HepG2 (cell line): ENCODE results near the gene GAS5. TPM values are rescaled to one million over a fixed set of nuclear protein-coding genes. Genes with fewer than 3 reads are reported as not detected.

Experiments
- ARHGAP35 ChIP-seq: sonication (generic); formaldehyde crosslinking; IDR thresholded peaks from 2 replicates; pipeline ENCODE4 v1.9.0; 2022; ENCODE audit warnings: mild to moderate bottlenecking, inconsistent platforms, moderate library complexity, missing genetic modification reagents, borderline replicate concordance
- CBX1 ChIP-seq: IDR thresholded peaks from one replicate; pipeline ENCODE4 v1.6.1; 2016; ENCODE audit warnings: antibody characterized with exemption, low read depth
- DMAP1 ChIP-seq: IDR thresholded peaks from 2 replicates; pipeline ENCODE4 v1.6.1; 2016
- DPF2 ChIP-seq: sonication (generic); formaldehyde crosslinking; IDR thresholded peaks from 2 replicates; pipeline ENCODE4 v1.4.0; 2020; ENCODE audit warnings: mild to moderate bottlenecking, low read depth, missing genetic modification reagents, borderline replicate concordance
- GATA4 ChIP-seq: sonication (generic); IDR thresholded peaks from 2 replicates; pipeline ENCODE4 v1.6.1; 2016; ENCODE audit warnings: antibody characterized with exemption, low read depth, borderline replicate concordance
- IRF2 ChIP-seq: IDR thresholded peaks from 2 replicates; pipeline ENCODE4 v1.6.1; 2018; ENCODE audit warnings: missing genetic modification reagents, missing compliant biosample characterization
- ISL2 ChIP-seq: sonication (generic); formaldehyde crosslinking; IDR thresholded peaks from 2 replicates; pipeline ENCODE4 v1.5.0; 2020; ENCODE audit warnings: missing genetic modification reagents
- MIER2 ChIP-seq: IDR thresholded peaks from 2 replicates; pipeline ENCODE4 v1.6.1; 2016; ENCODE audit warnings: missing biosample characterization, missing genetic modification reagents
- NFE2L2 ChIP-seq: fragments of 150-350 bp; IDR thresholded peaks from 2 replicates; pipeline ENCODE4 v1.6.1; 2014; ENCODE audit warnings: low read length
- ONECUT2 ChIP-seq: sonication (generic); formaldehyde crosslinking; IDR thresholded peaks from 2 replicates; pipeline ENCODE4 v1.4.0; 2020; ENCODE audit warnings: missing genetic modification reagents
- POLR2AphosphoS5 ChIP-seq: IDR thresholded peaks from 2 replicates; pipeline ENCODE4 v1.6.1; 2012; ENCODE audit warnings: low read depth, low read length
- RFX1 ChIP-seq: fragments of 450-650 bp; IDR thresholded peaks from 2 replicates; pipeline ENCODE4 v1.6.1; 2017
- TRIM24 ChIP-seq: sonication (generic); formaldehyde crosslinking; IDR thresholded peaks from 2 replicates; pipeline ENCODE4 v1.8.0; 2022; ENCODE audit warnings: mild to moderate bottlenecking, missing genetic modification reagents
- ZNF251 ChIP-seq: sonication (generic); formaldehyde crosslinking; IDR thresholded peaks from 2 replicates; pipeline ENCODE4 v1.9.0; 2021; ENCODE audit warnings: mild to moderate bottlenecking, missing genetic modification reagents
- ZNF674 ChIP-seq: sonication (generic); formaldehyde crosslinking; IDR thresholded peaks from 2 replicates; pipeline ENCODE4 v1.5.0; 2020; ENCODE audit warnings: low read depth, mild to moderate bottlenecking, missing genetic modification reagents
- polyA plus RNA-seq, 8 experiments: library from polyadenylated mRNA; depleted of rRNA in 3 of 8; stranded (reverse) in 7 of 8; unstranded in 1 of 8; fragments of >200 nt; fragmentation: Illumina TruSeq in 4 of 8; extraction: Trizol in 4 of 8; gene quantifications; 2 replicates each; pipeline versions ENCODE4 v1.2.1 to v1.2.3, GENCODE V29; 2011 to 2016; ENCODE audit warnings: low read depth in 4 of 8, missing spikeins in 1 of 8, mixed read lengths in 1 of 8; ENCODE audit not compliant: insufficient read depth in 1 of 8
- total RNA-seq, 5 experiments: library from RNA; depleted of rRNA; stranded (reverse); fragments of >200 nt; fragmentation: Illumina TruSeq; extraction: Trizol; gene quantifications; 2 replicates each; pipeline ENCODE4 v1.2.3, GENCODE V29; 2016; ENCODE audit warnings: low read depth in 1 of 5
- TF ChIP-seq, protein P1 (sequence below): sonication (generic); formaldehyde crosslinking; IDR thresholded peaks from 2 replicates; pipeline ENCODE4 v1.4.0; 2020; ENCODE audit warnings: mild to moderate bottlenecking, missing genetic modification reagents
- TF ChIP-seq, protein P2 (sequence below): IDR thresholded peaks from 2 replicates; pipeline ENCODE4 v1.6.1; 2016; ENCODE audit warnings: mild to moderate bottlenecking
- TF ChIP-seq, protein P3 (sequence below): IDR thresholded peaks from 2 replicates; pipeline ENCODE4 v1.6.1; 2018; ENCODE audit warnings: missing genetic modification reagents
- TF ChIP-seq, protein P4 (sequence below): sonication (generic); formaldehyde crosslinking; conservative IDR thresholded peaks from 2 replicates; pipeline ENCODE4 v1.8.0; 2022; ENCODE audit warnings: low read depth, missing genetic modification reagents
- TF ChIP-seq, protein P5 (sequence below), 2 experiments: sonication (generic) in 1 of 2; formaldehyde crosslinking in 1 of 2; IDR thresholded peaks; 2 replicates each; pipeline versions ENCODE4 v1.4.0 to v1.6.1; 2018 to 2020; ENCODE audit warnings: missing genetic modification reagents in 2 of 2, borderline replicate concordance in 1 of 2, low read depth in 1 of 2, mild to moderate bottlenecking in 1 of 2, missing biosample characterization in 1 of 2

The GAS5 gene
- total and polyA plus RNA-seq, 2 of the 13 experiments (the other 11 are each of a cell fraction or from before 2014, with no cell fraction given): 352 to 738 TPM

DNA sequence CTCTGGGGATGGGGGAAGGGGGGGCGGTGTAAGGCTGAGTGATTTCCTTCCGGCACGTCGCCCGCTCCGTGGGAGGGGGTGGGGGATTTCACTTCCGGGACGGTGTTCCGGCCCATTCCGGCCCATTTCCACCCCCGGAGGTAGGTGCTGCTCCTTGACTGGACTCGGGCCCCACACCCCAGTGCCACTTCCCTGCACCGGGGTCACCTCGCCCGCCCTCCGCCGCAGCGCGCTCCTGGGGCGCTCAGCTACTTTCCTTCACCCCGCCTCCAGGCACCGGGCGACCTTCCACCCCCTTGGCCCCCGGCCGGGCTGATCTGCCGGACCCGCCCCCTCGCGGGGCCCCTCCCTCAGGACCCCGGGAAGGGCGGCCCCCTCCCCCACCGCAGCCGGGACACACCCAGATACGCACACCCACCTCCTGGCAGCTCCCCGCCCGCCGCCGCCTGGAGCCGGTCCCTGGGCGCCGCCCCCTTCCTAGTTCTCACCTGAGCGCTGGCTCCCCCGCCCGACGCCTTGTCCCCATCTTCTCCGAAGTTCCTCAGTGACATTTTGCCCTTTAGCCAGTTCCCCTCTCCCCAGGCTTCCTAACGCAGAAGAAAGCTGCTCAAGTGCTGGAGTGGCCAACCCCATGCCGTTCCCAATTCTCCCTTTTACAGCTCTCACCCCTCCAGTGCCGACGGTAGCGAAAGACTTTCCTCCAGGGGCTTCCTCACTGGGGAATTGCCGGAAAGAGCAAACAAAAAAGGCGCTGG, 654 bp upstream of the GAS5 start, which contains the start of gene ZBTB37 (continued):
- no peak for TF ChIP-seq TRIM24 (CRISPR knock-in tag)
- TF ChIP-seq POLR2AphosphoS5: no peak
- TF ChIP-seq ISL2 (CRISPR knock-in tag): peak; percentile 82
- 0 out of 2 replicates have a peak, but pooled peaks have one; percentile 22 for TF ChIP-seq ZNF674 (CRISPR knock-in tag)
- no peak for TF ChIP-seq NFE2L2
- TF ChIP-seq IRF2 (CRISPR knock-in tag): no peak
- TF ChIP-seq, protein P1, sequence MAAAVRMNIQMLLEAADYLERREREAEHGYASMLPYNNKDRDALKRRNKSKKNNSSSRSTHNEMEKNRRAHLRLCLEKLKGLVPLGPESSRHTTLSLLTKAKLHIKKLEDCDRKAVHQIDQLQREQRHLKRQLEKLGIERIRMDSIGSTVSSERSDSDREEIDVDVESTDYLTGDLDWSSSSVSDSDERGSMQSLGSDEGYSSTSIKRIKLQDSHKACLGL: peak; percentile 81
- TF ChIP-seq RFX1: no peak
- TF ChIP-seq, protein P2, sequence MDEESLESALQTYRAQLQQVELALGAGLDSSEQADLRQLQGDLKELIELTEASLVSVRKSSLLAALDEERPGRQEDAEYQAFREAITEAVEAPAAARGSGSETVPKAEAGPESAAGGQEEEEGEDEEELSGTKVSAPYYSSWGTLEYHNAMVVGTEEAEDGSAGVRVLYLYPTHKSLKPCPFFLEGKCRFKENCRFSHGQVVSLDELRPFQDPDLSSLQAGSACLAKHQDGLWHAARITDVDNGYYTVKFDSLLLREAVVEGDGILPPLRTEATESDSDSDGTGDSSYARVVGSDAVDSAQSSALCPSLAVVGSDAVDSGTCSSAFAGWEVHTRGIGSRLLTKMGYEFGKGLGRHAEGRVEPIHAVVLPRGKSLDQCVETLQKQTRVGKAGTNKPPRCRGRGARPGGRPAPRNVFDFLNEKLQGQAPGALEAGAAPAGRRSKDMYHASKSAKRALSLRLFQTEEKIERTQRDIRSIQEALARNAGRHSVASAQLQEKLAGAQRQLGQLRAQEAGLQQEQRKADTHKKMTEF (CRISPR knock-in tag): peak; percentile 74; the same call in 1 of the 2 replicates
- TF ChIP-seq GATA4: peak; percentile 28; the same call in 1 of the 2 replicates
- no peak for TF ChIP-seq DPF2 (CRISPR knock-in tag)
- TF ChIP-seq ARHGAP35 (CRISPR knock-in tag): peak; percentile 38; the same call in 1 of the 2 replicates
- TF ChIP-seq ZNF251 (CRISPR knock-in tag): no peak
- no peak for TF ChIP-seq MIER2 (CRISPR knock-in tag)
- no peak for TF ChIP-seq CBX1
- TF ChIP-seq, protein P3, sequence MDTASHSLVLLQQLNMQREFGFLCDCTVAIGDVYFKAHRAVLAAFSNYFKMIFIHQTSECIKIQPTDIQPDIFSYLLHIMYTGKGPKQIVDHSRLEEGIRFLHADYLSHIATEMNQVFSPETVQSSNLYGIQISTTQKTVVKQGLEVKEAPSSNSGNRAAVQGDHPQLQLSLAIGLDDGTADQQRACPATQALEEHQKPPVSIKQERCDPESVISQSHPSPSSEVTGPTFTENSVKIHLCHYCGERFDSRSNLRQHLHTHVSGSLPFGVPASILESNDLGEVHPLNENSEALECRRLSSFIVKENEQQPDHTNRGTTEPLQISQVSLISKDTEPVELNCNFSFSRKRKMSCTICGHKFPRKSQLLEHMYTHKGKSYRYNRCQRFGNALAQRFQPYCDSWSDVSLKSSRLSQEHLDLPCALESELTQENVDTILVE (CRISPR knock-in tag): peak; percentile 80
- 0 out of 2 replicates have a peak, but pooled peaks have one; percentile 7 for TF ChIP-seq DMAP1 (CRISPR knock-in tag)
- TF ChIP-seq, protein P4, sequence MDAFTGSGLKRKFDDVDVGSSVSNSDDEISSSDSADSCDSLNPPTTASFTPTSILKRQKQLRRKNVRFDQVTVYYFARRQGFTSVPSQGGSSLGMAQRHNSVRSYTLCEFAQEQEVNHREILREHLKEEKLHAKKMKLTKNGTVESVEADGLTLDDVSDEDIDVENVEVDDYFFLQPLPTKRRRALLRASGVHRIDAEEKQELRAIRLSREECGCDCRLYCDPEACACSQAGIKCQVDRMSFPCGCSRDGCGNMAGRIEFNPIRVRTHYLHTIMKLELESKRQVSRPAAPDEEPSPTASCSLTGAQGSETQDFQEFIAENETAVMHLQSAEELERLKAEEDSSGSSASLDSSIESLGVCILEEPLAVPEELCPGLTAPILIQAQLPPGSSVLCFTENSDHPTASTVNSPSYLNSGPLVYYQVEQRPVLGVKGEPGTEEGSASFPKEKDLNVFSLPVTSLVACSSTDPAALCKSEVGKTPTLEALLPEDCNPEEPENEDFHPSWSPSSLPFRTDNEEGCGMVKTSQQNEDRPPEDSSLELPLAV (CRISPR knock-in tag): no peak
- TF ChIP-seq, protein P5, sequence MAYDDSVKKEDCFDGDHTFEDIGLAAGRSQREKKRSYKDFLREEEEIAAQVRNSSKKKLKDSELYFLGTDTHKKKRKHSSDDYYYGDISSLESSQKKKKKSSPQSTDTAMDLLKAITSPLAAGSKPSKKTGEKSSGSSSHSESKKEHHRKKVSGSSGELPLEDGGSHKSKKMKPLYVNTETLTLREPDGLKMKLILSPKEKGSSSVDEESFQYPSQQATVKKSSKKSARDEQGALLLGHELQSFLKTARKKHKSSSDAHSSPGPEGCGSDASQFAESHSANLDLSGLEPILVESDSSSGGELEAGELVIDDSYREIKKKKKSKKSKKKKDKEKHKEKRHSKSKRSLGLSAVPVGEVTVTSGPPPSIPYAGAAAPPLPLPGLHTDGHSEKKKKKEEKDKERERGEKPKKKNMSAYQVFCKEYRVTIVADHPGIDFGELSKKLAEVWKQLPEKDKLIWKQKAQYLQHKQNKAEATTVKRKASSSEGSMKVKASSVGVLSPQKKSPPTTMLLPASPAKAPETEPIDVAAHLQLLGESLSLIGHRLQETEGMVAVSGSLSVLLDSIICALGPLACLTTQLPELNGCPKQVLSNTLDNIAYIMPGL (CRISPR knock-in tag; IDR thresholded peaks at IDR 0.05; ENCODE audit: borderline replicate concordance in 1 of 2, low read depth in 1 of 2): peak in 1 of 2 experiments; percentile 14; a peak in 3 of 4 replicates
- TF ChIP-seq ONECUT2 (CRISPR knock-in tag): no peak
